ENCODE results near the gene SH3RF2. TPM values are rescaled to one million over a fixed set of nuclear protein-coding genes. Genes with fewer than 3 reads are reported as not detected.
"Not testable (repeated sequence)": the region's sequence is repeated elsewhere in the genome, so short reads cannot be mapped to it uniquely, and the experiment has no call there.

The SH3RF2 gene
- total and polyA plus RNA-seq, 4 experiments from 2014 or later = not detected

DNA sequence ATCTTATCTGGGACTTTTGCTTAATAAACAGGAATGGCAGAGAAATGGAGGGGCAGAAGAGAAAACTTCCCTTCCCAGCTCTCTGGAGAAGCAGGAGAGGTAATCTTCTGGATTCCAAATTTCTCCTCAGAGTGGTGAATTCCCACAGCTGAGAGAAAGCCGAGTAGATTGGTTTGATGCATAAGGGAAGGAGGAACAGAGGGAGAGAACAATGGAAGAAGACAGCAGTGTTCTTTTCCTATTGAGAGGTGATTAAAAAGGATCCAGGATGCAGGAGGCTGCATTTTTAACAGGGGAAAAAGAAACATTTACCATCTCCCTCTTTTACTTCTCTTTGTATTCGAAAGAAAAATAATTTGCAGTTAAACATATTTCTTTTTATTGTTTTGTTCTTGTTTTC lies 13.1 kb downstream of the SH3RF2 start:
- intact Hi-C loops (cut with micrococcal nuclease) = no loop called here
- Histone ChIP-seq H3K4me1 (ENCODE audit: insufficient read depth, low read length) (no peaks in the 10 kb centered on the region), H3K27me3 (ENCODE audit: insufficient read depth, low read length) (no peaks in the 10 kb centered on the region), H3K9me3 (ENCODE audit: control insufficient read depth in 1 of 2, low read length in 2 of 2) (no peaks in the 10 kb centered on the region), H3K36me3 (ENCODE audit: insufficient read depth, low read length) (no peaks in the 10 kb centered on the region), H3K4me3 (ENCODE audit: low read length in 2 of 2) (no peak overlapping the region), H3K27ac (ENCODE audit: low read depth, low read length) (no peak overlapping the region)
- Mint-ChIP-seq H3K36me3 (no peaks in the 10 kb centered on the region), H3K4me1 (peaks cover 0 to 1% (median 0%) of the 10 kb centered on the region in 4 donors), H3K4me3 (no peak overlapping the region), H3K9me3 (peaks cover 0 to 5% (median 0%) of the 10 kb centered on the region in 8 donors), H3K27me3 (peaks cover 0 to 3% of the 10 kb centered on the region in 2 donors), H3K27ac (no peak overlapping the region)
- no peak for DNase-seq
- ChIA-PET CTCF (ENCODE audit: partially characterized antibody) (no interaction called here), POLR2A (ENCODE audit: partially characterized antibody) (no interaction called here)

DNA sequence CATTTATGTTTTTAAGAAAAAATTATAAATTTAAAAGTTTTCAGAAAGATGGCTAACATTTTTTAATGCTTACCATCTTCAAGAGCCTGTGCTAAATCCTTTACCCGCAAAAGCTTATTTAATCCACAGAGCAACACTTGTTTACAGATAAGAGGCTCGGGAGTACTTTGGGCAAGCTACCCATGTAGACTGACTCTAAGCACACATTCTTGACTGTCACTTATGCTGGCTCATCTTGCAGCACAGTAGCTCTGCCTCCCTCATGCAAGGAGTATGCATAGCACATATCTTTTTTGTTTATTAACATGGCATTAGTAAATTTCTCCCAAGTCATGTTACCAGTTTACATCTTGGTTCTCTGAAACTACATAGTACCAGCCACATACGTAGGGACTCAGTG lies 14.7 kb downstream of the SH3RF2 start:
- Mint-ChIP-seq H3K9me3 (peaks cover 0 to 5% (median 0%) of the 10 kb centered on the region in 8 donors), H3K4me3 (no peak overlapping the region), H3K27ac (no peak overlapping the region), H3K4me1 (peaks cover 0 to 1% (median 0%) of the 10 kb centered on the region in 4 donors), H3K36me3 (no peaks in the 10 kb centered on the region), H3K27me3 (peaks cover 0 to 5% of the 10 kb centered on the region in 2 donors)
- no peaks in the 10 kb centered on the region for H3K27me3 ChIP-seq (ENCODE audit: insufficient read depth, low read length)
- DNase-seq = no peak
- intact Hi-C loops (cut with micrococcal nuclease) = no loop called here
- H3K9me3 ChIP-seq (ENCODE audit: control insufficient read depth in 1 of 2, low read length in 2 of 2) = no peaks in the 10 kb centered on the region
- no peaks in the 10 kb centered on the region for H3K36me3 ChIP-seq (ENCODE audit: insufficient read depth, low read length)
- H3K27ac ChIP-seq (ENCODE audit: low read depth, low read length) = no peak overlapping the region
- CTCF ChIA-PET (ENCODE audit: partially characterized antibody) = no interaction called here
- H3K4me1 ChIP-seq (ENCODE audit: insufficient read depth, low read length) = no peaks in the 10 kb centered on the region
- no peak overlapping the region for H3K4me3 ChIP-seq (ENCODE audit: low read length in 2 of 2)
- POLR2A ChIA-PET (ENCODE audit: partially characterized antibody) = no interaction called here

DNA sequence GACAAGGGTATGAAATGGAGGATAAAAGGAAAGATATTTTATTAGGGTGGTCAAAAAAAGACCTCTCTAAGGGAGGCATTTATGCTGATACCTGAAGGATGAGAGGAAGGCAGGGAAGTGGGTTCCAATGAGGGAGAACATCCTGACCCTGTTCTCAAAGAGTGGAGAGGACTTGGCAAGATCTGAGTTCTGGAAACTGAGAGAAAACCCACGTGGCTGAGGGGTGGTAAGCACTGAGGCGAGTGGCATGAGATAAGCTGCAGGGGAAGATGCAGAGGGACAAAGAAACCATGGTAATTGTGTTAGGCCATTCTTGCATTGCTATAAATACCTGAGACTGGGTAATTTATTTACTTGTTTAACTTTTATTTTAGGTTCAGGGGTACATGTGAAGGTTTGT lies 16.8 kb downstream of the SH3RF2 start:
- CTCF ChIA-PET (ENCODE audit: partially characterized antibody) = no interaction called here

DNA sequence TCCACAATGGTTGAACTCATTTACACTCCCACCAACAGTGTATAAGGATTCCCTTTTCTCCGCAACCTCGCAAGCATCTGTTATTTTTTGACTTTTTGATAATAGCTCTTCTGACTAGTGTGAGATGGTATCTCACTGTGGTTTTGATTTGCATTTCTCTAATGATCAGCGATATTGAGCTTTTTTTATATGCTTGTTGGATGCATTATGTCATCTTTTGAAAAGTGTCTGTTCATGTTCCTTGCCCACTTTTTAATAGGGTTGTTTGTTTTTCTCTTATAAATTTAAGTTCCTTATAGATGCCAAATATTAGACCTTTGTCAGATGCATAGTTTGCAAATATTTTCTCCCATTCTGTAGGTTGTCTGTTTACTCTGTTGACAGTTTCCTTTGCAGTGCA lies 17.8 kb downstream of the SH3RF2 start:
- H3K27me3 ChIP-seq (ENCODE audit: insufficient read depth, low read length); H3K4me3 ChIP-seq (ENCODE audit: low read length in 2 of 2); H3K27ac ChIP-seq (ENCODE audit: low read depth, low read length); H3K27ac Mint-ChIP-seq; intact Hi-C loops (cut with micrococcal nuclease); H3K9me3 Mint-ChIP-seq; H3K4me1 ChIP-seq (ENCODE audit: insufficient read depth, low read length); H3K9me3 ChIP-seq (ENCODE audit: control insufficient read depth in 1 of 2, low read length in 2 of 2); H3K4me3 Mint-ChIP-seq; DNase-seq; H3K27me3 Mint-ChIP-seq; H3K36me3 ChIP-seq (ENCODE audit: insufficient read depth, low read length); H3K4me1 Mint-ChIP-seq; H3K36me3 Mint-ChIP-seq; CTCF ChIA-PET (ENCODE audit: partially characterized antibody); POLR2A ChIA-PET (ENCODE audit: partially characterized antibody): not testable (repeated sequence)

More for the DNA sequence above, 16.8 kb downstream of the SH3RF2 start:
- H3K27me3 ChIP-seq (ENCODE audit: insufficient read depth, low read length) = no peaks in the 10 kb centered on the region
- no peak for DNase-seq
- no peaks in the 10 kb centered on the region for H3K4me1 ChIP-seq (ENCODE audit: insufficient read depth, low read length)
- Mint-ChIP-seq H3K36me3 (no peaks in the 10 kb centered on the region), H3K9me3 (peaks cover 0 to 5% (median 0%) of the 10 kb centered on the region in 8 donors), H3K4me3 (no peak overlapping the region), H3K27ac (no peak overlapping the region), H3K4me1 (no peaks in the 10 kb centered on the region), H3K27me3 (peaks cover 0 to 5% of the 10 kb centered on the region in 2 donors)
- POLR2A ChIA-PET (ENCODE audit: partially characterized antibody) = no interaction called here
- H3K36me3 ChIP-seq (ENCODE audit: insufficient read depth, low read length) = no peaks in the 10 kb centered on the region
- intact Hi-C loops (cut with micrococcal nuclease) = no loop called here
- no peak overlapping the region for H3K27ac ChIP-seq (ENCODE audit: low read depth, low read length)
- no peak overlapping the region for H3K4me3 ChIP-seq (ENCODE audit: low read length in 2 of 2)
- no peaks in the 10 kb centered on the region for H3K9me3 ChIP-seq (ENCODE audit: control insufficient read depth in 1 of 2, low read length in 2 of 2)

DNA sequence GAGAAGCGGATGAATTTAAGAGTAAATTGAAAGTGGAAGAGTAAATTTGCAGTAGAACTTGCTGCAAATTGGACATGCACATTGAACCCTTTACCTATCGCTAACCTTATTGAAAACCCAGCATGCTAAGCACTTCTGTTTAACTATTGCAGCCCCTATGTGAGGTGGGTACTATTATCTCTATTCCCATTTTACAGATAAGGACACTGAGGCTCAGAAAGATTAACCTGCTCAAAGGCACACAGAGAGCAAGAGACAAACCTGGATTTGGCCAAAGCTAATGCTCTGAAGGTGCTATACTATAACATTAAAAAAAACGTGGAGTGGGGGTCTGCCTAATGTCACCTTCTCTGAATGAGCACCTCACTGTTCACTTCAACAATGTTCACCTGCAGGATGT lies 21.0 kb downstream of the SH3RF2 start:
- peaks cover 0 to 5% of the 10 kb centered on the region in 2 donors for H3K27me3 Mint-ChIP-seq

DNA sequence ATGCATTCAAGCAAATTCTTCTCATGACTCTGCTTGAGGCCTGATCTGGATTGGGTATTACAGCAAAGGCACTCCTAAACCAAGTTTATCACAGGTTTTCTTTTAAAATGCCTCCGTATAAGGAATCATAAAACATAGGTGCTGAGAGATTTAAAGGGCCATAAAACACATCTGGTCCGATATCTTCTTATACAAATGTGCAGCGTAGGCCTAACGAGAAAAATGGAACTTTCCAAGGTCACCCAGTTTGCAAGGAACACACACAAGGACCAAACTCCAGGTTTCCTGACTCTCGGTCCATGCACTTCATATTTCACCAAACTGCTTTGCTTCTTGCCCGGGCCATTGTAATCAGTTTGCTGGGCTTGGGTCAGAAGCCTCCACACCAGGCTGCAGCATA lies 22.1 kb downstream of the SH3RF2 start:
- CTCF ChIA-PET (ENCODE audit: partially characterized antibody) = no interaction called here
- H3K27me3 Mint-ChIP-seq = peaks cover 0 to 5% of the 10 kb centered on the region in 2 donors

More for the DNA sequence above, 21.0 kb downstream of the SH3RF2 start:
- Mint-ChIP-seq H3K4me3 (no peak overlapping the region), H3K4me1 (no peaks in the 10 kb centered on the region), H3K9me3 (peaks cover 0 to 3% (median 0%) of the 10 kb centered on the region in 8 donors), H3K36me3 (no peaks in the 10 kb centered on the region), H3K27ac (no peak overlapping the region)
- Histone ChIP-seq H3K27me3 (ENCODE audit: insufficient read depth, low read length) (no peaks in the 10 kb centered on the region), H3K9me3 (ENCODE audit: control insufficient read depth in 1 of 2, low read length in 2 of 2) (no peaks in the 10 kb centered on the region), H3K4me3 (ENCODE audit: low read length in 2 of 2) (no peak overlapping the region), H3K36me3 (ENCODE audit: insufficient read depth, low read length) (no peaks in the 10 kb centered on the region), H3K27ac (ENCODE audit: low read depth, low read length) (no peak overlapping the region), H3K4me1 (ENCODE audit: insufficient read depth, low read length) (no peaks in the 10 kb centered on the region)
- no peak for DNase-seq
- intact Hi-C loops (cut with micrococcal nuclease) = no loop called here
- ChIA-PET CTCF (ENCODE audit: partially characterized antibody) (no interaction called here), POLR2A (ENCODE audit: partially characterized antibody) (no interaction called here)

DNA sequence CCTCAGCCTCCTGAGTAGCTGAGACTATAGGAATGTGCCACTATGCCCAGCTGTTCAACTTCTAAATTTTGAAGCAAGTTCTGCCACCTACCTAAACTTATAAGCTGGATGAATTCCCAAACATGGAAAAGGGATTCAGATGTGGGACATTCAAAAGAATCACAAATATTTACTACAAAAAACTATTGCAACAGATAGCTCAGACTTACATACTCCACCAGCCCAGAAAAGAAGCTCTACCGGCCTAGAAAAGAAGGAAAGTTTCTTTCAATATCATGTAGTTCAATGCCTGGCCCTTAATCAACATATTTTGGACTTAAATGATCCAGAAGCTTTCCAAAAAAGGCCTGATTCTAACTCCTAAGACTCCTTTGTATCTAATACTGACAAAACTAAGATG lies 23.8 kb downstream of the SH3RF2 start:
- no peaks in the 10 kb centered on the region for H3K4me1 Mint-ChIP-seq
- H3K27me3 Mint-ChIP-seq = no peaks in the 10 kb centered on the region
- Histone ChIP-seq H3K9me3 (ENCODE audit: control insufficient read depth in 1 of 2, low read length in 2 of 2) (no peaks in the 10 kb centered on the region), H3K27ac (ENCODE audit: low read depth, low read length) (no peak overlapping the region), H3K36me3 (ENCODE audit: insufficient read depth, low read length) (no peaks in the 10 kb centered on the region), H3K4me3 (ENCODE audit: low read length in 2 of 2) (no peak overlapping the region), H3K4me1 (ENCODE audit: insufficient read depth, low read length) (no peaks in the 10 kb centered on the region), H3K27me3 (ENCODE audit: insufficient read depth, low read length) (no peaks in the 10 kb centered on the region)
- no peaks in the 10 kb centered on the region for H3K36me3 Mint-ChIP-seq
- CTCF ChIA-PET (ENCODE audit: partially characterized antibody) = no interaction called here
- no peaks in the 10 kb centered on the region for H3K9me3 Mint-ChIP-seq
- H3K27ac Mint-ChIP-seq = no peak overlapping the region
- intact Hi-C loops (cut with micrococcal nuclease) = no loop called here
- no peak for DNase-seq
- no peak overlapping the region for H3K4me3 Mint-ChIP-seq
- POLR2A ChIA-PET (ENCODE audit: partially characterized antibody) = no interaction called here

More for the DNA sequence above, 22.1 kb downstream of the SH3RF2 start:
- Mint-ChIP-seq H3K4me1 (no peaks in the 10 kb centered on the region), H3K4me3 (no peak overlapping the region), H3K9me3 (no peaks in the 10 kb centered on the region), H3K27ac (no peak overlapping the region), H3K36me3 (no peaks in the 10 kb centered on the region)
- Histone ChIP-seq H3K36me3 (ENCODE audit: insufficient read depth, low read length) (no peaks in the 10 kb centered on the region), H3K27me3 (ENCODE audit: insufficient read depth, low read length) (no peaks in the 10 kb centered on the region), H3K27ac (ENCODE audit: low read depth, low read length) (no peak overlapping the region), H3K4me1 (ENCODE audit: insufficient read depth, low read length) (no peaks in the 10 kb centered on the region), H3K4me3 (ENCODE audit: low read length in 2 of 2) (no peak overlapping the region), H3K9me3 (ENCODE audit: control insufficient read depth in 1 of 2, low read length in 2 of 2) (no peaks in the 10 kb centered on the region)
- POLR2A ChIA-PET (ENCODE audit: partially characterized antibody) = no interaction called here
- intact Hi-C loops (cut with micrococcal nuclease) = no loop called here
- no peak for DNase-seq
